Measurements from ENCODE around the gene C14orf180.

DNA sequence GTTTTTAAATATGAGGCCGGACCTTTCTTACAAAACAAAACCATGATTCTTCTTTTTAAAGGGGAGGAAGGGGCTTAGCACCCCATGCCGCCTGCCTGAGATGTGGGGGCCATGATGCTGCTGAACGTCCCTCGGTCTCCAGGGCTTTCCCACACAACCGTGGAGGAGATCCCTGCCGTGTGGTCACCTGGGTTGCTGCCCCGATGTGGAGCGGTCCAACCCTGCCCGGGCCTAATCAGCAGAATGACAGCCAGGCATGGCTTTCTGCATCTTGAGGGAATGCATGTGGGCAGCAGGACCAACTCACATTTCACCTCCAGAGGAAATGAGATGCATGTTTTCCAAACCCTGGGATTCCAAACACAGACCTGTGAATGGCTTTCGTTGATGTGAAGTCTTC lies 48.9 kb upstream of the C14orf180 start:
- TF ChIP-seq CTCF (IDR thresholded peaks at IDR 0.05) (no peak), EZH2 (IDR thresholded peaks at IDR 0.05) (no peak), EZH2phosphoT487 (IDR thresholded peaks at IDR 0.05) (no peak)

Data from neural progenitor cell (in vitro differentiated cells).